DMS79 (cell line): ENCODE measurements around the gene WSCD1.

Experiments
- DNase-seq: peaks from one replicate; lab custom pipeline; 2025; lab: John Stamatoyannopoulos, UW

Gene WSCD1

DNA sequence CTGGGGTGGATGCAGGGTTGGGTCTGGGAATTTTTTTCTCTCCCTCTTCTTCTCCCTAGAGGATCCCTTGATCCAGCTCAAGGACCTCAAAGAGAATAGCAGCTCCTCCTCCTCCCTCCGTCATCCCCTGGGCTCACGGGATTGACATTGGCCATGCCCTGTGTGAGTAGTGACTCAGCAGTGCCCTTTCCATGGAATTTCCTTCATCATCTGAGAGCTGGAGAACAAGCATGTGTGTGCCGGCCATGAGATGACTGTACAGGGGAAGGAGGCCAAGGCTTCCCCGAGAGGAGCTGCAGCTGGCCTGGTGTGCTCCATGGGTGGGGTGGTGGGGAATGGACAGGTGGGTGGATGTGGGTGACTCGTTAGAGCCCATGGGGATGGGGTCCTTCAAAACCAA lies 8.9 kb upstream of the WSCD1 start:
- no peak for DNase-seq

- DNase-seq, result no peak
These were observed 5.3 kb upstream of the WSCD1 start for GRCh38 chr17:6064868-6065267.

- DNase-seq, result no peak
These were observed 4.8 kb upstream of the WSCD1 start for GRCh38 chr17:6065351-6065750.

DNA sequence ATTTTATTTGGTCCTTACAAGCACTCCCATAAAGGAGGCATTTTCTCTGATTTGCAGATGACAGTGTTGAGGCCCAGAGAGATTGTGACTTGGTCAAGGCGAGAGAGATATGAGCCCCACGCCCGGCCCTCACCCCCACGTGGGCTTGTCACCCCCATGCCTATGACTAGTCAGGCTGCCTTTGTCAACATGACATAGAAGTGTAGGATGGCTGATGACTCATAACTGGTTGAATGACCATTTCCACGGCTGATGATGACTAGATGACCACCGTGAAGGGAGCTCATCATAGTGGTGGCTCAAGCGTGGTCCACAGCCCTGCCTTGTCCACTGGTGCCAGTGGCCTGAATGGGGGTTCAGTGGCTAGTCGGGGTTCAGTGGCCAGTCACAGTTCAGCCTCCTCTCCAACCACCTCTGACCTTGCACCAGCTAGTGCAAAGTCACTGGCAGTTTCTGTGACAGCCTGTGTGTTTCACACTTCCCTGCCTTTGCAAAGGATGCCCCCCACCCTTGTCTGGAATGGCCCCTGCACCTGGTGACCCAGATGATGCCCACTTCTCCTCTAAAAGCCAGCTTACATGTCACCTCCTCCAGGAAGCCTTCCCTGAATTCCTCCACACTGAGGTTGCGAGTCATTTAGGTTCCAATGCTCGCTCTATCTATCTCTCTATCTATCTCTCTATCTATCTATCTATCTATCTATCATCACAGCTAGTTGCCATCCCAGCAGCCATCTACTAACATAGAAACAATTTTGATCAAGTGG lies 3.8 kb upstream of the WSCD1 start:
- no peak for DNase-seq

GRCh38 chr17:6067060-6067459 lies 3.1 kb upstream of the WSCD1 start:
- no peak for DNase-seq

DNA sequence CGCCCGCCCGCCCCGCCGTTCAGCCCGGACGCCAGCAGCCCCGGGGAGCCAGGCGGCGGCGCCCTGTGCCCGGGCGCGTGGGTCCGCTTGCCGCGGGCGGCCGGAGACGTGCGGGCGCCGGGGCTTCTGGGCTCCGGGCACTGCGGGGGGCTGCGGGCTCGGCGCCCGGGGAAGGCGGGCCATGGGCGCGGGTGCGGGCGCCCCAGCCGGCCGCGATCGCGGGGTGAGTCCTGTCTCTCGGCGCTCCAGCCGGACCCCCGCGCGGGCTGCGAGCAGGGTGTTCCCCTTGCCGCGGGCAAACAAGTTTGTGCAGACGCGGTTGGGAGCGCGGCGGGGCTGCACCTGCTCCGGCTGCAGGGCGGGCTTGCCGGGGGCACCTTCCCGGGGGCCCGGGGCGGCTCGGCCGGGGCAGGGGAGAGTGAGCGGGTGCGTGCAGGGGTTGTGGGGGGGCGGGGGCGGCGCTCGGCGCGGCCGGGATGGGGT lies 292 bp downstream of the WSCD1 start:
- no peak for DNase-seq

DNA sequence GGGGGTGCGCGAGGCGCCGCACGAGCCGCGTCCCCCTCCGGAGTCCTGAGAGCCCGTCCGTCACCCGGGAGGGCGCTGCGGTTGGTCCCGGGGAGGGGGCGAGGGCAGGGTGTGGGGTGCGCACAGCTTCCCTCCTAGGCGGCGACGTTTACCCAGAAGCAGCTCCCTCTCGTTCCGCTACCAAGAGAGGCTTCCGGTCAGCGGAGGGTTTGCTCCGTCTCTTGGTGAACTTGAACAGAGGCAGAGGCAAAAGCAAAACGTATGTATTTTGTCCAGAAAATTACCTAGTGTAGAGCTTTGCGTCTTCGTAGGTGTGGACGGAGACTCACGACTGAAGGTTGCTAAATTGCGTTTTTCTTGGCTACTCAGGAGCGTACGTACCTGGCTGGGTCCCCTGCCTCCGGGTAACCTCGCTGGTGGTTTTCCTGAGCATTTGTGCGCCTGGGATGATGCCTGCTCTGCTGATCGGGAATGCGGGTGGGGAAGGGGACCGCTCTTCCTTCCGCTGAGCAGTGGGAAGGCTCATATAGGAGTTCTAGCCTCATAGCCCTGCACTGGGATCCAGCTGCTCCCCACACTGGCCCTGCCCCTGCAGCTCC lies 833 bp downstream of the WSCD1 start:
- DNase-seq, result no peak

GRCh38 chr17:6071528-6072065 lies 1.4 kb downstream of the WSCD1 start:
- no peak for DNase-seq

GRCh38 chr17:6072157-6072556 lies 2.0 kb downstream of the WSCD1 start:
- DNase-seq, result no peak

DNA sequence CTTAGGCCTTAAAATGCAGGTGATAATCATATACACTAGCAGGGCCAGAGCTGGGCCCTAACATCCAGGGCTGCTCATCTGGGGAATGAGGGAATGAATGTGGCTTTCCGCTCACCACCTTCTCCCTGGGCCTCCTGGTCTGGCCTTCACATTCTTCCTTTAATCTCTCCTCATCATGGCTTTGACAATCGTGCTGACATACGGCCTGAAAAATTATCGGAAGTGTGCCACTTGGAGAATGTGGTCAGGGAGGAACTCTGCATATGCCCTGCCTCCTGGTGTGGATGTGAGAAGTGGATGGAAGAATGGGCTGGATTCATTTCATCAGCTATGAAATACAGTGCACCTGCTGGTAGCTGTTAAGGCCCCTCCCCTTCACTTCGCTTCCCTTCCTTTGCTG lies 2.4 kb downstream of the WSCD1 start:
- DNase-seq, result no peak

GRCh38 chr17:6073620-6074019 lies 3.4 kb downstream of the WSCD1 start:
- no peak for DNase-seq

DNA sequence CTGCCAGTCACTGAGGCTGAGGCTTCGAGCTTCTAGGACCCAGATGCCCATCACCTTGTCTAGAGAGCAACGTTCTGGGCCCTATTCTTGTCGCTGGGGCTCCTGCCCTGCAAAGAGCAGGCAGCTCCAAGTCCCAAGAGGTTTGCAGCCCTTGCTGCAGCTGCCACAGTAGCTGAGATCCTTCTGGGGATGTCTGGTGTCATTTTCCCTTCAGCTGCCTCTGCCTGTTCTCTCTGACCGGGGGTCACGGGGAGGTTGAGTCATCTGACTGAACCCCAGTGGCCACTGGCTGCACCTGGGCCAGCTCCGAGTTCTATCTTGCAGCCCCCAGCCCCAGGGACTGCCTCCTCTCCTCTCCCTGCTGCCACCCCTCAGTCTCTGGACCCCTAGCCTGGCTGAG lies 4.9 kb downstream of the WSCD1 start:
- no peak for DNase-seq

DNA sequence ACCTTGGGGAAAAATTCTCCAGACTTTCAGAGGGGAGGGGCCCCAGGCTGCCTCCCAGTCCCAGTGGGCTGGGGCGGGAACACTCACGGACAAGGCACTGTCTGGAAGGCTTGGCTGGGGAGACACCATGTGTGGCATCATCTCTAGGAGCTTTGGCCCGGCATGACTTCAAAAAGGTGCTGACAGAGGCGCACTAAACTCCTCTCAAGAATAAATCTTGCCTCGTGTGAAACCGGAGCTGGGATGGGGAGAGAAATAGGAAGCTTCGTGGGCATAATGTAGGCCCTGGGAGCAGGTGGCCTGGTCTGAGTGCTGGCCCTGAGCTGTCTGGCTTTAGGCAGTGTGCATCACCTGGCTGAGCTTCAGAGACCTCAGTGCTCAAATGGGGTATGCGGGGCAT lies 5.7 kb downstream of the WSCD1 start:
- DNase-seq, result no peak

- no peak for DNase-seq
These were observed 7.6 kb downstream of the WSCD1 start for GRCh38 chr17:6077752-6078151.

DNA sequence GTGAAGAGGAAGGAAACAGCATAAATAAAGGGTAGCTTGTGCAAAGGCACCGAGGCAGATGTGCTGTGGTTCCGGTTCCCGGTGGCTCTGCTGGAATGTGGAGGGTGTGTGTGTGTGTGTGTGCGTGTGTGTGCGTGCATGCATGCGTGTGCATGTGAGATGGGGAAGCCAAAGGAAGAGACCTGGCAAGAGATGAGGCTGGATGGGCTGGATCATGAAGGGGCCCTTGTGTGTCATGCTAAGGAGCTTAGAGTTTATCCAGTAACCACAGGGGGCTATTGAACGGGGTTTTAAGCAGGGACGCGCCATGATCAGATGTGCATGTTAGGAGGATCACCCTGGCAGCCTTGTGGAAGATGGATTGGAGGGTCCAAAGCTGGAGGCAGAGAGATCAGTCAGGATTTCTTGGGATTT lies 8.3 kb downstream of the WSCD1 start:
- DNase-seq, result no peak

GRCh38 chr17:6079155-6079888 lies 9.1 kb downstream of the WSCD1 start:
- DNase-seq, result no peak

DNA sequence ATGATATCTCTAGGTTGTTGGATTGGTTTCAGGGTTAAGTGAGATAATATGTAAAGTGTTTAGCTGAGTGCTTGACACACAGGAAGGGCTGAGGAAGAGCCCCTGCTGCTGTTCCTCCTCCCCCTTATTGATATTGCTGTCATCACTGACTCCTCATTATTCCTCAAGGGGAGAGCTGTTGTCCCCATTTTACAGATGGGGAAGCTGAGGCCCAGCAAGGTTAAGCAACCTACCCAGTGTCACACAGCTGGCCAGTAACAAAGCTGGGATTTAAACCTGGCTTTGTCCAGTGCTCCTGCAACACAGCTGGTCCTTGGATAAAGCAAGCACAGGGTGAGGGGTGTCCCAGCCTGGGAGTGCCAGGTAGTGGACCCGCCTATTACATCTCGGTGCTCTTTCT lies 9.8 kb downstream of the WSCD1 start:
- no peak for DNase-seq

DNA sequence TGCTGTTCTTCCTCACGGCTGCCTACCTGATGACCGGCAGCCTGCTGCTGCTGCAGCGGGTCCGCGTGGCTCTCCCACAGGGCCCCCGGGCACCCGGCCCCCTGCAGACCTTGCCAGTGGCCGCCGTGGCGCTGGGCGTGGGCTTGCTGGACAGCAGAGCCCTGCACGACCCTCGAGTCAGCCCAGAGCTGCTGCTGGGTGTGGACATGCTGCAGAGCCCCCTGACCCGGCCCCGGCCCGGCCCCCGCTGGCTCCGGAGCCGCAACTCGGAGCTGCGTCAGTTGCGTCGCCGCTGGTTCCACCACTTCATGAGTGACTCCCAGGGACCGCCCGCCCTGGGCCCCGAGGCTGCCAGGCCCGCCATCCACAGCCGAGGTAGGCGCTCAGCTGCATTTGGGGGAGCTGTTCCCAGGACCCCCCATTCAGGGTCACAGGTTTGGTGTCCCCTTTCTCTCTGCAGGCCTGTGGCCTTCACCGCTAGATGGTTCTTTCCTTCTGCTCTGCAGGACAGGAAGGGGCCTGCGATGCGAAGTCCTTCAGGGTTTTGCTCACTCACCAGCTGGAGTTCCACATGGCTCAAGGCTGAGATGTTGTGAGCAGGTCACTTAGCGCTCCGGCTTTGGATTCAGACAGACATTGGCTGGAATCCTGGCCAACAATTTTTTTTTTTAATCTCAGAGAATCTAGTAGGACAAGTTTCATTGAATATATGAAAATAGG lies 10.7 kb downstream of the WSCD1 start:
- DNase-seq, result no peak

- no peak for DNase-seq
These were observed 12.2 kb downstream of the WSCD1 start for GRCh38 chr17:6082335-6082734.

- no peak for DNase-seq
These were observed 14.4 kb downstream of the WSCD1 start for GRCh38 chr17:6084311-6085161.

DNA sequence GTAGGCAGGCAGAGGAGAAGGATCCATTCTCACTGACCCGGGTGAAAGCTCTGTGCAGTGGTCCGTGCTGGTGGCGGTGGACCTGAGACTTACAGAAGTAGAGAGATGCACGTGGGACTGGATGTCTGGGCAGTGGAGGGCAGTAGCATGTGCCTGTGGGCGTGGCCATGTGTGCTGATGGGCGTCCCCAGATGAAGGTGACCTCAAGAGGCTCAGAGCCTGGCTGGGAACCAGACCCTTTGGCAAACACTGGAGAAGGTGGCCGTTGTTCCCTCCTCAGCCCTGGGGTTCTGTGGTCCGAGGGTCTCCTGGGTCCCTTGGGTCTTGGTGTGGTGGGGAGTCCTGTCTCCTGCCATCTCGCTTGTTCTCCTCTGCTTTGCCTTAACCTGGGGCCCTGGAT lies 15.6 kb downstream of the WSCD1 start:
- DNase-seq, result no peak
